GM18868 (cell line): ENCODE measurements around the gene DNER.

Experiments
- ATAC-seq: cut with Tn5 transposase; IDR thresholded peaks from one replicate; pipeline ENCODE4 v1.9.1; 2021; ENCODE audit warnings: mild to moderate bottlenecking, moderate library complexity; ENCODE audit not compliant: unreplicated experiment

The DNER gene

DNA sequence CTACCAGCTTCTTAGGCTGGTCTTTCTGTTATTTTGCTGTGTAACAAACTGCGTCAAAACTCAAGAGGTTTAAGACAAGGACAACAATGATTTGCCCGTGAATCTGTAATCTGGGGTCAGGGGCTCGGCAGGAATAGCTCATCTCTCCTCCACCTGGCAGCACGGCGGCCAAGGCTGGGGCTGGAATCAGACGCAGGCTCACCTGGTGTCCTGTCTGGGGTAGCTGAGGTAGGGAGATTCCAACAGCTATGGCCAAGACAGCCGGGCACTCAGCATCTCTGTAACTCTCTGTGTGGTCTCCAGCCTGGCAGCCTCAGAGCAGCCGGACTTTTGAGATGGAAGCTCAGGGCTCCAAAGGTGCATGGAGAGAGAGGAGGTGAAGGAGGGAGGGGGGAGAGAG lies 42.3 kb downstream of the DNER start:
- no peak for ATAC-seq

DNA sequence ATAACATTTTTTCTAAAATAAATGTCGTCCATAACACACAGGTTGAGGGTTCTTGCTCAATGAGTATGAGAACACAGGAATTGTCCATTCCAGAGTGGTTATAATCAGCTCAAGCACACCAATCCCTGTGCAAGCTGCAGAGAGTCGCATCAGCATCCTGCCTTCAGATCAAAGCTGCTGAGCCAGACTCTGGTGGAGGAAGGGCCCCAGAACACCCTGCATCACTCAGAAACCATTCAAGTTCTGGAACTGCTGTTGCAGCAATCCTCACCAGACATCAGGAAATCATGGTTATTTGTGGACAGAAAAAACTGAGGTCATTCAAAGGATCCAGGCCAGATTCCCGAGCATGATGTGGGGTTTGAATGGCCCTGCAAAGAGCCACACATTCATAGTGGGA lies 44.5 kb downstream of the DNER start:
- no peak for ATAC-seq

DNA sequence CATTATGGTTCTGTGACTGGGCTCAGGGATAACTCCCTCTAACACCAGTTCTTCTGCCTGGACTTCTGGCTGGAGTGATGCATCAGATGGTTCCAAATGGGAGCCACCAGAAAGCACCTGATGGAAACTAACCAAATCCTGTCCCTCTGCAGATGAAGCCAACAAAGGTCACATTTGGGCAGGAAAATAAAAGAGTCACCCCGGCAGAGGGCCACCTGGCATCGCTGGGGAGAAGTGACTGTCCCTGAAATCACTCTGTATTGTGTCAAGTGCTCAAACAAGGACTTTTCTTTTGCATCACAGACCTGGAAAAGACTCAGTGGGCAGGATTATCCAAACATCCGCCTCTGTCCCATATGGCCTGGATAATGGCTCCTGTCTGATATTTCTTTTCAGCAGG lies 47.5 kb downstream of the DNER start:
- ATAC-seq: no peak

DNA sequence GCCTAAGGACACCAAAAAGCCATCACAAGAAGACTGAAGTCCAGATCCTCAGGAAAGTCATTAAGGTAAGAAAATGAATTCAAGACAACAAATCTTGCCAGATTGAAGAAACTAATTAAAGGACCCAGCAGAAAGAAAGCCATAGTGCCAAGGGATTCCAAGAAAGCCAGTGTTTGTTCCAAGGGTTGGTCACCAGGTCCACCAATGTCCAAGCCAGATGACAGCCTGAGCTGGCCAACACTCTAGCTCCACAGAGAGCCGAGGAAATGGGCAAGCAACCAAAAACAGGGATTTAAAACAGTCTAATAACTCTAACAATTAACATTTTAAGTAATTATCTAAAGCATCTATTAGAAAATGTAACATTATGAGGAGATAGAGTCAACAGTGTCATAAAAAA lies 49.2 kb downstream of the DNER start:
- ATAC-seq: no peak

DNA sequence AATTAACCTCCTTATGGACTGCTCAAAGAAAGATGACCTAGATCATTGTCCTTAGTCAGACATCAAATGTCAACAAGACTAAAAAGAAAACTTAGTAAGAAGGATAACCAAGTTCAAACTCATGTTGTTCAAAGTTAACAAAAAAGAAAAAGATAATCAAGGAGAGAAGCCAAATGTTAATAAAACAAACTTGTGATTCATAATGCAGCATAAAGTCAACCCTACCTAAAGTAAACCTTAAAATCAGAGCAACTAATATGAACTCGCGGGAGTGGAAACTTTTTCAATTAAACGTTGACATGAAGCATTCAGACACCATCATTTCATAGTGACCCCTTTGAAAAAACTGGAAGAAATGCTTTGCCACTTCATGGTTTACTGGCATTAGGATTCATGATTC lies 52.9 kb downstream of the DNER start:
- no peak for ATAC-seq

DNA sequence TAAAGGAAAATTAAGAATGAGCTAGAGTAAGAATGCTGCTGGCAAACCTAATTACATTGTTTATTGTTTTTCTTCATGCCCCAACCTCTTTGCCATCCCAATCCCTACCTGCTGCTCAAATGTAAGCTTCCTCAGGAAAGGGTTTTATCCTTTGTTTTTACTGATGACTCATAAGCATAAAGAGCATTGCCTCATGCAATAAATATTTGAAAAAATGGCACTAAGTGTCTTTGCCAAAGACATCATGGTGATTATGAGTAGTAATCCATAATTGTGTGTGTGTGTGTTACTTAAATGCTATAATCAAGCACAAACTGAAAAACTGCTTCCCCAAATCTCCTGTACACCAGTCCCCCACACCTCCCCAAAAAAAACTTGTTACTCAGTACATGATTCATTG lies 53.4 kb downstream of the DNER start:
- no peak for ATAC-seq

DNA sequence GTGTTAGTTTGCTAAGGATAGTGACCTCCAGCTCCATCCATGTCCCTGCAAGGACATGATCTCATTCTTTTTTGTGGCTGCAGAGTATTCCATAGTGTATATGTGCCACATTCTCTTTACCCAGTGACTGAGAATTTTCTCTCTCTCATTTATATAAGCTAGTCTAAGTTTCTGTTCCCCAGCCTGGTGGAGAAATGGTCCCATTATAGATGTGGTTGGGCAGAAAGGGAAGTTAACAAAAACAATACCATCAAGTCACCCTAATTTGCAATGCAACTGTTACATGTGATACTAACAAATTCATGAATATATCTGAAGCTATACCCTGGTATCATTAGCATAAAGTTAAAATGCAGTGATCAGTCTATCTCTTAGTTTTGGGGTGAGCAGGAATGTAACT lies 54.0 kb downstream of the DNER start:
- ATAC-seq: no peak

DNA sequence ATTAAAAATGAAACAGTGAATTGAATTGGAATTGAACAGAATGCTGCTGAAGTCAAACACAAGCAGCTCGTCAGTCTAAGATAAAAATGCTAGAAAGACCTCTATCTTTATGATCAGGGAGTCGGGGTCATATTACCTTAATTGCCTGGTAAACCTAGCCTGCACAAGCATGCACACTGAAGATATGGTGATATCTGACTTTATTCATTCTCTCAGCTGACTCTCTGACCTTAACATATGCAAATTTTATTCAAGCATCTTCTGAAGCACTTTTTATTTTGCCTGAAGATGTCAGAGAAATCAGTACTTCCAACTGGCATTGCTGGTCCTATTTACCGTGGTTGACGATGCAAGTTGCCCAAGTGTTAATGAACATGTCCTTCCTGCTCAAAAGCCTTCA lies 56.4 kb downstream of the DNER start:
- ATAC-seq: no peak

DNA sequence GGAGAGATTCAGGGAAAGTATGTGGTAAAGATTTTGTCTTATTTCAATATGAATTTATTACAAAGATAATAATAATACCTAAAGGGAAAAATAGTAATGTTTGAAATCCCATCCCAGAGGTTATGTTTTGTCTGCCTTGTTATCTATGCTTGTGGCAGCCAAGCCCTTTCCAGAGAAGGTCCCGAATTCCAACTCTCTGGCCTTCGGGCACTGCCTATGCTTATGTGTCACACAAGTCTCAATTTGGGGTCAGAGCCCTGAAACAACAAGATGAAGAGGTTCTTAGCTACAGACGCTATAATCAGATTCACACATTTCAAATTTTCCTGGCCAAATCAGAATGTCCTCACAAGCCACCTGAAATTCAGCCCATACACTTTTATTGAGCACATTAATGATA lies 59.9 kb downstream of the DNER start:
- ATAC-seq: no peak

DNA sequence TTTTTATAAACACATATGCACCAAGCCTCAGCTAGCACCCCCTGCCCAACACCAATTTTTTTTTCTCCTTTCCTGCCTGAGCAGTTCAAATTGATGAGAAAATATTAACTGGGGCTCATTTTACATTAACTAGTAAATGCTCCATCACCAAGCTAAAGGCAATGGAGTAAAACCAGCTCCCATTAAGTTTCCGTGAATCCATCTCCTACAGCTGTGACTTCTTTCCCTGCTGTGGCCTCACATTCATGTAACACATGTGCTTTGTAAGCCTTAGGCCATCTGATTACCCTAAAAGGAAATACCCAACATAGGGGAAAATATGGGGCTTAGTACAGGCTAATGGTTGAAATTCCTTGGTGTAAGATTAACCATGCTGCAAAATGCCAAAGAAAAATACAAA lies 60.8 kb downstream of the DNER start:
- ATAC-seq: no peak

DNA sequence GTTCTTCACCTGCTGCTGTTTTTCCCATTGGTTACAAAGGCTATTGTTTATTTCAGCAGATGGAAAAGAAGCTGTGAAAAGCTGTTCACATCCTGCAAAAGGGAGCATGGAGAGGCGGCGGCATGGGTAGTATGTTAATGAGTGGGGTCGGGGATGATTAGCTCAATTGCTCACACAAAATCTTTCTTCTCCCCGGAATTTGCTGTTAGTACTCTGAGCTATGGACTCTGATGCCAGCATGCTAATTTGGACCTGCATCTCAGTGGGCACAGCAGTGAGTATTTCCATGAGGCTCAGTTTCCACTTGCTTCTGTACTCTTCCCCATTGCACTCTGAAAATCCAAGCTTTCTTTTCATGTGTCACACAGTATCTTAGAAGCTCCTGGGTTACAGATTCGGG lies 61.6 kb downstream of the DNER start:
- ATAC-seq: no peak

DNA sequence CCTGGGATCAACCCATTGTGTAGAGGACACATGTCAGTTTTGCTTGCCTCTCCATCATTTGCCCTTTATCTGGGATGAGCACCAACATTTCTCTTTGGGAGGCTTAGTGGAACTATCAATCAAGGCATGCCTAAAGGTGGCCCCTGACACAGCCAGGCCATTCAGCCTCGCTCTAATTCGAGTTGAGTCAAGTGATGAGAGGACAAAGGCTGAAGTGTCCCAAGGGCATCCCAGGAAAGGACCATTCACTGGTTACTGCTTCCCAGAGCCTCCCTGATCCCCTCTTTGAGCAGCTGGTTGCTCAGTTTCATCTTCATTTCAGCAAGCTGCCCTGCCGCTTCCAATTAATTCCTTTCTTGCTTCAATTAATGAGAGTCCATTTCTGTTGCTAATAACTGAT lies 63.5 kb downstream of the DNER start:
- ATAC-seq: no peak

DNA sequence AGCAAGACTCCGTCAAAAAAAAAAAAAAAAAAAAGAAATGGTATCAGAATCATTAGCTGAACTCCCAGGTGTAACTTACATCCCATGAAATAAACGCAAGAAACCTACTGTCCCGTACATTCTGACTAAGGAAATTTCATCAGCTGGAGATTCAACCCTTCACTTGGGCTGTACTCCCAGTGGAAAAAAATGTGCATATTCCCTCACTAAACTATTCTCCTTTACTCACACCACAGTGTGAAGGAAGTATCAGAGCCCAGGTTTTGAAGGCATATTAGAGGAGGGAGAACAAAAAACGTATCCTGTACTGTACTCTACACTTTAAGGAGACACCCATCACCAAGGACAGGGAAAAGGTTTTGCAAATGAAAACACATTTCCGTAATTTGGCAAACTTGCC lies 64.3 kb downstream of the DNER start:
- ATAC-seq: no peak

DNA sequence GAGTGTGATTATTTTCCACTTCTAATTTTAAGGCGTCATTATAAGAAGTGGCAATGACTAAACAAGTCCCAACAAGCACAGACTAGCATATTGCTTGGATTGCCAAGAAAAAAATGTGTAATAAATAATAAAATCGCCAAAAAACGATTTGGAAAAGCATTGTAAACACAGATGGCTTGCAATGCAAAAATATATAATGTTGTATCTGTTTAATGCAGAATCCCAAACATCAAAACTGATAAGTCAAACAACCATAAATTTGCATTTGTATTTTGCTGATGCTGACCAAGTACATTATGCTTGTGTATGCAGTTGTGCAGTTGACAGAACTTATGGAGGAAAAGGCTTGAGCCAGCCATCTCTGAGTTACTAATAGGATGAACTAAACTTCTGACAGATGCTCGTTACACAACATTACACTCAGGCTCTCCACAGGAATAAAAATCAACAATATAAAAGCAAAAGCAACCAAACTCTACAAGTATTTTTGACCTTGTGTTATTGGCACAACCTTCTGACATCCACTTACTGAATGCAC lies 68.1 kb downstream of the DNER start:
- ATAC-seq: no peak

DNA sequence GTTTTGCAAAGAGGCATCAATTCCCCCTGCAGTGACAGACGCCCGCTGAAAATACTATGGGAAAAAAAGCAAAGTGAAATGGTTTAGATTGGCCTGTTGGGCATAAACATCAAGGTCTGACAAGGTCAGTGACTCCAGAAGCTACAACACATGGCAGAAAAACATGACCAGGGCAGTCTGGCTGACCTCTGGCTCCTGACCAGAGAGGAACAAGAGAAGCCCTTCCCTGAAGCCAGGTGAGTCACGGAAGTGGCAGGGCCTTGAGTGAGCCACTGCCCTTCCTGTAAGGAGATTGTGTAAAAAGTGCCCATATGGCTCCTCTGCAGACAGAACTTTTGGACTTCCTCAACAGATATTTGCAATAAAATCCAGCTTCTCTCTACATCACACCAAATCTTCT lies 72.0 kb downstream of the DNER start:
- ATAC-seq: no peak

DNA sequence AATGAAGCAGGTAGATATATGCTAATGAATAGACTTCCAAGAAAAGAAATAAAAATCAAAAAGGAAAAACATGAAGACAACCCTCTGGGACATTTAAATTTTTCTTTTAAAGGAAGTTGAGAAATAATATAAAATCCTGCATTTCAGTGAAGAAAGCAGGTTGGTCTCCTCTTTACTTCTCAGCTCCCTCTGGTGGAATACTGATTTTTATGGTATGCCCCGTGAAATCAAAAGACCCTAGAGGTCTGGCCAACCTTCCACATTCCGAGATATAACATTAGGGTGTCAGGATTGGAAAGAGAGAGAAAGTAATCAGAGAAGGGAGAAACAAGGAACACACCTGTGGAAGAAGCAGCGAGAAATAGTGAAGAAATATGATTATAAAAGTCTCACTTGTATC lies 72.7 kb downstream of the DNER start:
- ATAC-seq: no peak

DNA sequence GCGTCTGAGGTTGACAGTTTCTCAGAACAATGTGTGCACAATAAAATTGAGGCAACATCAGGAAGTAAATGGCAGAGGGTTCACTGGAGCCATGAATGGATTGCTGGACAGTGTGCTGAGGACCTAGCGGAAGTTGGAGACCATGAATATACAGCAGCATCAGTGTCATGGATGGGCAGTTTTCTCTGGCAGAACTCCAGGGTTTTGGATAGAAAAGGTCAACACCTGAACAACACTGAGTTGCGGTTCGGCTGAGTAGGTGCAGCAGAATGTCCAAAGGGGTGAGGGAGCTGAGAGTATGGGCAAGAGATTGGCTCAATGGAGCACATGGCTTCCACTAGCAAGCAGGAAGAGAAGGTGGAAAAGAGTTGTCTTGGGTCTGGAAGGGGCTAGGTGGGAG lies 73.7 kb downstream of the DNER start:
- ATAC-seq: no peak

DNA sequence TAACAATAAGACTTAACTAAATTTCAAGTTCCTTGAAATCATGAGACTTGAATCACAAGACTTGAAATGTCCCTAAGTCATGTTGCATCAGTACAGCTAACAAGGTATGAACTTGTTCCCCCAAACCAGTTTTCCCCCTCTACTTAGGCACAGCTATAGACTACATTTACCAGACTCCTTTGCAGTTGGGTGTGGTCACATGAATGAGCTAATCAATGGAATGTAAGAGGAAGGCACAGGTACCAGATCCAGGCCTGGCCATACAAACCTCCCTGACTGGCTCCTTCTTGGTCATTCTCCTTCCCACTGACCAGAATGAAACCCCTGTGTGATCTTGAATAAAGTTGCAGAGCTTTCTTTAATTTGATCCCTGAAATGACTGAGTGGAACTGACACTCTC lies 77.8 kb downstream of the DNER start:
- ATAC-seq: no peak

DNA sequence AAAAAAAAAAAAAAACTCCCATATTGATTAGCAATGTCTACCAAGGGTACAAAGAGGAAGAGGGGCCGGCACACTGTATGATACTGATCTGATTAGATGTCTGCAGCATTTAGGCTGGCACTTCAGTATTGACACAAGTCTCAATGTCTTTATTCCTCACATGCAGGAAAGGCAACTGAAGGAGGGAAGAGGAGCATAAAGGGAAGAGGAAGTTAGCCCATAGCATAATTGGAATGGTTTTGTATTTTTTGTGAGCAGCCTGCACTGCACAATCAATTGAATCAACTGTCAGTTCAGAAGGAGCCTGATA lies 79.0 kb downstream of the DNER start:
- ATAC-seq: no peak

DNA sequence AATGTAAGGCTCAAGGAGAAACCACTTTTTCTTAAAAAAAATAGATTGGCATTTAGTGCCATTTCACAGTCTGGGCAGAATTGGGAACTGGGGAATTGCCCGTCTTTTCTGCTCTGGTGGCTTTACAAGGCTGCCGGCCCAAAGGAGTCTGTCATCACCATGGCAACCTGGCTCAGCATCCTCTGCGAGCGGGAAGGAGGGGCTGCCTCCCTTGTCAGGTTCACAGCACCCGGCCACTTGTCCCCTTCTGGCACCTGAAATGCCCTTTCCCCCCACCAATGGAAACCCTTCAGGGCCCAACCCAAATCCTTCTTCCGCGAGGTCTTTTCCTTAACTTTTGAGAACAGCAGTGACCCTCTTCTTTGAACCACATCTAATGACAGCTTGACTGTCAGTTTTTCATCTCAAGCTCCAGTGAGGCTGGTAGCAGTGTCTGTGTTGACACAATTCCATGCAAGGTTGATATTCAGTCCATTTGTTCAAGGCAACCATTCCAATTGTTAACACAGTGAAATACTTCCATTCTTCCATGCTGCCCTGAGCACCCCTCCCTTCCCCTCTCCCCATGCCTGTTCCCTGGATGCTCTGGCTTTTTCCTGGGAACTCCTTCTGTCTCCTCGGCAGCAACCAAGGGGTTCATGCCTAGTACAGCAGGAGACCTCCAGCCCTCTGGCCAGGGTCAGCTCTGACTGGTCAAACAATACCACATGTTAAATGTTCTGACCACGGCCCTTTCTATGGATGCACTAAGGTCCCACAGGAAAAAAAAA lies 79.6 kb downstream of the DNER start:
- no peak for ATAC-seq

DNA sequence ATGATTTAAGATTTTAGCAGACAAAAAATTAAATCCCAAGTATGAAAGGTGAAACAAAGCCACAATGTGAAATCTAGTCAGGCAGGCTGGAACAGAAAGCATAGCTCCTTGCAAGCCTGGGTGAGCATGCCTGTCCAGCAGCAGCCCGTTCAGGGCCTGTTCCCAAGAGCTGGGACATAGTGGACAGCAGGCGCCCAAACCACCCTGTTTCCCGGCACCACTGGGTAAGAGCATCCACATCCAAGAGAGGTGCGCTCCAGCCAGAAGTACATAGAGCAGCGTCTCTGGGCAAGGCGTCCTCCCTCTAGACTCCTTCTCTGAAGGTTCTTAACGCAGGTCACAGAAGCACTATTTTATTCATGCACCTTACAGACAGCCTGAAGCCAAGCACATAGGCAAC lies 80.8 kb downstream of the DNER start:
- no peak for ATAC-seq

DNA sequence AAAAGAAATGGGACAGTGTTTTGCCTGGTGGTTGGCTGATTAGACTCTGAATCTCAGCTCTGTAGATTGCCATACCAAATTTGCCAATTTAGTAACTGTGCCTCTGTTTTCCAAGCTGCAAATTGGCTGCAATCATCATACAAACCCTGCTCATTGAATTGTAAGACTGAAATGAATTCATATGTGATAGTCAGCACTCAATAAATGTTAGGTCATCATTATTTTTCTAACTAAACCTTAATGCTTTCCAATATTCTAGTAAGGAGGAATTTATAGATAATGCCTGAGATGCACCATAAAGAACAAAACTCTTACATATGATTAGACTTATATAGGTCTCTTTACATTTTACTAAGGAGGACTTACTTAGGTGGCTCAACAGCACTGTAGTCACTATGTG lies 85.3 kb downstream of the DNER start:
- ATAC-seq: no peak

DNA sequence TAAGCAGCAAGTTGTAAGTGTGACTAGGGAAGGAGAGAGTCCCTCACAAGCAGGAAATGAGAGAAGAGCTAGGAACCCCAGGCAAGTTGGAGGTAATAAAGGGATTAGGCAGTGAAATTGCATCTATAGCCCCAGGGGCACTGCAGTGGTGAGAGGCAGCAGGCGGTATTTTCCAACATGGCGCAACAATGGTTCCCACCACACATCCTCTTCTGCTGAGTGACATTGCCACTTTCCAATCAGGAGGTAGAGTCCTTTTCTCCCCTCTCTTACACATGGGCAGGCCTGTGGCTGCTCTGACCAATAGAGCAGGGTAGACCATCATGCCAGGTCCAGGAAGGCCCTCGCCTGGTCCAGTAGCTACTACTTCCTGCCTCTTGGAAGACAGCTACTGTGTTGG lies 86.6 kb downstream of the DNER start:
- ATAC-seq: no peak
